GM19438 (cell line): ENCODE results near the gene OGT.
"Not testable (repeated sequence)": the region's sequence is repeated elsewhere in the genome, so short reads cannot be mapped to it uniquely, and the experiment has no call there.

Experiments
- ATAC-seq: cut with Tn5 transposase; IDR thresholded peaks from one replicate; pipeline ENCODE4 v1.9.1; 2021; ENCODE audit warnings: low read depth; ENCODE audit not compliant: unreplicated experiment

OGT gene

DNA sequence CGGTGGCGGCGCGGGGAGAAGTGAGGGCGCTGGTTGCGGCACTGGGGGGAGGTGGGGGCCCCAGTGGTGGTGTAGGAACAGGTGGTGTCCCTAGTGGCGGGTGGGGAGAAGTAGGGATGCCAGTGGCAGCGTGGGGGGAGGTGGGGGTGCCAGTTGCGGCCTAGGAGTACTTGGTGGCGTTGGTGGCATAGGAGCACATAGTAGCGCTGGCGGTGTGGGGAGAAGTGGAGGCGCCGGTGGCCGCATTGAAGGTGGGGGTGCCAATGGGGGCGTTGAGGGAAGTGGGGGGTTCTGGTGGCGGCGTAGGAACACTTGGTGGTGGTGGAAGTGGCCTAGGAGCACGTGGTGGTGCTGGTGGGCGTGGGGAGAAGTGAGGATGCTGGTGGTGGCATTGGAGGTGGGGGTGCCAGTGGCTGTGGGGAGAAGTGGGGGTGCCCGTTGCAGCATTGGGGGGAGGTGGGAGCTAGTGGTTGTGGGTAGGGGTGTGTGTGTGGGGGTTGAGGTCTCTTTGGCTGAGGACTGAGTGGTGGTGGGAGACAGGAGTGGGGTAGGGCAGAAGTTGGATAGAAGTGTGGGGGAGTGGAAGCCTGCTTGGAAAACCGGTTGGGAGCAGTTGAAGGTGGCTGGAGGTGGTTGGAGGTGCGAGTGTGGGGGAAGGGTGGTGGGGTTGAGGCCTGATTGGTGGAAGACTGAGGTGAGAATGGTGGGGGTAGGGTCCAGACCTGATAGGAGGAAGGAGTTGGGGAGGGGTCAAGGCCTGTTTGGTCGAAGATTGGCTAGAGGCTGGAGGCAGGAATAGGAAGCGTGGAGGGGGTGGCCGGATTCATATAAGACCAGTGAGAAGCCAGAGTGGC lies 46.5 kb downstream of the OGT start:
- no peak for ATAC-seq

DNA sequence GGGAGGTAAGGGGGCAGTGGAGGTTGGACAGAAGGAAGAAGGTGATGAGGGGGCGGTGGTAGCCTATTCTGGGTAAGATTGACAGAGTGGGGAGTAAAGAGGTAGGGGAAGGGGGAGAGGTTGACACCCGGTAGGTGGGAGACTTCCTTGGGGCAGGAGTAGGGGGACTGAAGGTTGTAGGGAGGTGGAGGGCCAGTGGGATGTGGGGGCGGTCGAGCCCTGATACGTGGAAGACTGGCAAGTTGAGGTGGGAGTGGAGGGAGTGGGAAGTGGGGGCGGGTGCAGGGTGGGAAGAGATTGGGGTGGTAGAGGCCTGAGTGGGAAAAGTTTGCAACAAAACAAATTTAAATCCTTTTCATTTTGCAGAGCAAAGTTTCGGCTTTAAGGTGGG lies 47.1 kb downstream of the OGT start:
- ATAC-seq, result no peak

GRCh38 chrX:71581210-71581609 lies 48.3 kb downstream of the OGT start:
- ATAC-seq, result no peak

GRCh38 chrX:71586929-71587328 lies 54.0 kb downstream of the OGT start:
- no peak for ATAC-seq

DNA sequence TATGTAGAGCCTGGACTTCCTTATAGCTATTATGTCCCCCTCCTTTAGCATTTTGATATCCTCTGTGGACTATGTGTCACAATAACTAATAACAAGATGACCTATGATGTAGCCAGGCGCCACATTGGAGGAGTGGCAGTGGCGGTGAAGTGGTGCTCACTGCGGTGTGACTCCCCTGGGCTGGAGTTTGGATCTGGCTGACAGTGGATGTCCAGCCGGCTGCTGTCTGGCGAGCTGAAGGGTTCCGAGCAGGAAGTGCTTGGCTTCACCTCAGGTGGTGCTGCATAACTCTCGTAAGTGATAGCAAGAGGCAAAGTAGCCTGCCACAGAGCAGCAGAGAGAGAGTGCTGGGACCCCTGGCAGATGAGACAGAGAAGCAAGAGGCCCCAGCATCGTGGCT lies 60.3 kb downstream of the OGT start:
- ATAC-seq, result not testable (repeated sequence)

GRCh38 chrX:71599965-71600364 lies 67.1 kb downstream of the OGT start:
- no peak for ATAC-seq

DNA sequence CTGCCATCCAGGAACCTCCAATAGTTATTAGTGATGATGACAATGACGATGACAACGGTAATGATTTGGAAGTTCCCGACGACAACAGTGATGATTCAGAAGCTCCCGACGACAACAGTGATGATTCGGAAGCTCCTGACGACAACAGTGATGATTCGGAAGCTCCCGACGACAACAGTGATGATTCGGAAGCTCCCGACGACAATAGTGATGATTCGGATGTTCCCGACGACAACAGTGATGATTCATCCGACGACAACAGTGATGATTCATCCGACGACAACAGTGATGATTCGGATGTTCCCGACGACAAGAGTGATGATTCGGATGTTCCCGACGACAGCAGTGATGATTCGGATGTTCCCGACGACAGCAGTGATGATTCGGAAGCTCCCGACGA lies 70.7 kb downstream of the OGT start:
- no peak for ATAC-seq

DNA sequence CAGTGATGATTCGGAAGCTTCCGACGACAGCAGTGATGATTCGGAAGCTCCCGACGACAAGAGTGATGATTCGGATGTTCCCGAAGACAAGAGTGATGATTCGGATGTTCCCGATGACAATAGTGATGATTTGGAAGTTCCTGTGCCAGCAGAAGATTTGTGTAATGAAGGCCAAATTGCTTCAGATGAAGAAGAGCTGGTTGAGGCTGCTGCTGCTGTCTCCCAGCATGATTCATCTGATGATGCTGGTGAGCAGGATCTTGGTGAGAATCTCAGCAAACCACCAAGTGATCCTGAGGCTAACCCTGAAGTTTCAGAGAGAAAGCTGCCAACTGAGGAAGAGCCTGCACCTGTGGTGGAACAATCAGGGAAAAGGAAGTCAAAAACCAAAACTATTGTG lies 71.2 kb downstream of the OGT start:
- no peak for ATAC-seq

- no peak for ATAC-seq
These were observed 72.1 kb downstream of the OGT start for GRCh38 chrX:71604796-71605568.

DNA sequence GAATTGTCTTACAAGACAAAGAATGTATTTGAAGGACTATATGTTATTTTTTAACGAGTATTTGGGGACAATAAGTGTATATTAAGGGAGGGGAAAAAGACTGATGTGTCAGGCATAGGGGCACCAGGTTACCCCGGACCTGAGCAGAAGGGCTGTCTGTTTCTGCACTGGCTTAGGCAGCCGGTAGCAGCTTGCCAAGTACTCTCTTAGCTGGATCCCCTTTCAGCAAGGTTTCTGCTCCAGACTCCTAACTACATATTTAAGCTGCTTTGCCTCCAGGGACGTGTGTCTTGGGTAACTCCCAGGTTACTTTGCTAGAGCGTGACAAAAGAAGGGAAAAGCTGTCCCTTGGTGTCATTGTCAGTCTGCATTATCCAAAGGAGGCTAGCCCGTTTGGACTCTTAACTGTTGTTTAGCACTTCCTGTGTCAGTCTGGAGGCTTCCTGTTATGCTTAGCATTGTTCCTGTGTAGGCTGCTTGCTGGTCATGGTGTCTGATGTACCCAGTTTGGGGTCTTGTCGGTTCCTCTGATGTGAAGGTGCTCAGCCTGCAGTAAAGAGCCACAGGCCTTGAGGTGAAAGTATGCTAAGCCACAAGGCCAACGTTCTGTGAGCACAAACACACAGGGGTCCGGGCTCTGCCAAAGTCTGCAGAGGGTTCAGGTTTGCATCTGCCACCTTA lies 73.8 kb downstream of the OGT start:
- no peak for ATAC-seq

DNA sequence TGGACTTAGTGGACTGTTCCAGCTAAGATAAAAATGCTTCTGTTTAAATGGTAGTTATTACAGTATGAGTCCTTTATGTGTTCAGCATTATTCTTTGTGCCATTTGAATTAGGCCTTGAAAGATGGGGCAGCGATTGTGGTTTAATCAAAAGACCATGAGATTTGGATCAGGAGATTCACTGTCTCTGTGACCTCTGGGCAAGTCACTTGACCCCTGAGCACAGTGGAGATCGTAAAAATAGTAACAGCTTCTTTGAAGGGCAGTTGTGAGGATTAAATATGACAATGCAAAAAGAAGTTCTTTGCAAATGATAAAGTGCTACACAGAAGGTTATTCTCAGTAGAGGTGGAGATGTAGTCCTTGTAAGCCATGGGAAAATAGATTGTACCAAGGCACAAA lies 74.6 kb downstream of the OGT start:
- no peak for ATAC-seq

GRCh38 chrX:71609095-71609750 lies 76.3 kb downstream of the OGT start:
- ATAC-seq, result no peak

- ATAC-seq, result not testable (repeated sequence)
These were observed 78.8 kb downstream of the OGT start for GRCh38 chrX:71611736-71612135.

- no peak for ATAC-seq
These were observed 79.4 kb downstream of the OGT start for GRCh38 chrX:71612256-71612655.

GRCh38 chrX:71615056-71615455 lies 82.2 kb downstream of the OGT start:
- ATAC-seq, result no peak

DNA sequence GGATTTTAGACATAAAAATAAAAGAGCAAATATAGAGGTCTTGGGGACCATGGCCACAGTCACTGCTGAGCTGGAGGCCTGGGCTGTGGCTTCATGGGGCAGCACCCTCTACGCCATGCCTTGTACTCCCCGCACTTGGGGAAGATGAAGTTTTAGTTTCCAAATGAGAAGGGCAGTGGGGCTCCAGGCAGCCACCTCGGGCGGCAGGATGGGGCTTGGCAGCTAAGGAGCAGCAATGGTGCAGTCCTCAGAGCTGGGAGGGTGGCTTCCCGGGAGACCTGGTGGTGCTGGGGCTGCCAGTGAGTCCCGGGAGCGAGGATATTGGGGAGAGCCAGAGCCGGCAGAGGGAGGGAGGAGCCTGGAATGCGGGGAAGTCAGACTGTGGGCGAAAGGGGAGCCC lies 83.0 kb downstream of the OGT start:
- no peak for ATAC-seq

DNA sequence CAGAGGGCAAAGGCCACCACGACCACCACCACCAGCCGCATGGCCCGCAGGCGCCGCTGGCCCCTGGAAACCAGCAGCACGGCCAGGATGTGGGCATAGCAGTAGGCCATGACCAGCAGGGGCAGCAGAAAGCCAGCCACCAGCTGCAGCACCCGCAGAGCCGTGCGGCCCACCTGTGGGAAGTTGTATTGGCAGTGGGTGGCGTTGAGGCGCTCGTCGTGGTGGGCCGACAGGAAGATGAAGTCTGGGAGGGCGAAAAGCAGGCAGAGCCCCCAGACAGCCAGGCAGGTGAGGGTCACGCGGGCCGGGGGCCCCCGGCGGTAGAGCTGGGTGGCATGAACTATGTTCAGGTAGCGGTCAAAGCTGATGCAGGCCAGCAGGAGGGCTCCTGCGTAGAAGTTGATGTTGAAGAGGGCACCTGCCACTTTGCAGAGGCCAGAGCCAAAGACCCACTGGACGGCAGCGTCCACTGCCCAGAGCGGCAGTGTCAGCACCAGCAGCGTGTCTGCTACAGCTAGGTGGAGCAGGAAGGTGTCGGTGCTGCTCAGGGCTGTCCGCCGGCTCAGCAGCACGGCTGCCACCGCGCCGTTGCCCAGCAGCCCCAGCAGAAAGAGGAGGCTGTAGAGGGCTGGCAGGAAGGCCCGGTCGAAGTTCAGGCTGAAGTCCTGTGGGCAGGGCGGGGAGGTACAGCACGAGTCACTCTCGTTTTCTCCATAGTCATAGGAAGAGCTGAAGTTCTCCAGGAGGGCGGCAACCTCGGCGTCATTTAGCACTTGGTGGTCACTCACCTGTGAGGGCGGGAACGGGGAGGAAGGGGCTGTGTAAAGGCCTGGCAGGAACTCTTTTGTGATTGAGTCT lies 84.0 kb downstream of the OGT start:
- no peak for ATAC-seq

GRCh38 chrX:71617742-71618141 lies 84.8 kb downstream of the OGT start:
- ATAC-seq, result no peak

DNA sequence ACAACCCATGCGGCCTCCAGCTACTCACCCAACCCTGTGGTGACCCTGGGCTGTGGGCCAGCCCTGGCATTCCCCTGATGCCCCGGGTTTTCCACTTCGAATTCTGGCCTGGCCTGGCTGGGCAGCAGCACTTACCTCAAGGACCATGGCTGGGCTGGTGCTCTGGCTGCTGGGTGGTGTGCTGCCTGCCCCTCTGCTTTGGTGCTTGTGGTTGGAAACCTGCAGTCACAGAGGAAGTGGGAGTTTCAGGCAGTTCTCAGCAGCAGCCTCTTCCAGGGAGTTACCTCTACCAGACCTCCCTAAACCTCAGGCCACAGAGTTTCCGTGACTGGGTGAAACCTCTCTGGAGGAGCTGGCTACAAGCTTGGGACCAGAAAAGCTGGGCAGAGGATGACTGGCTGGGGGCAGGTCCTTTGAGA lies 85.4 kb downstream of the OGT start, which contains the start of gene CXCR3:
CXCR3 (minus strand) TSS at position 209 of the 419 bp plus-strand sequence; CDS start at position 147, 62 bp downstream.
- peak; percentile 64 for ATAC-seq

GRCh38 chrX:71618787-71619186 lies 85.9 kb downstream of the OGT start:
- no peak for ATAC-seq
